Vagina (tissue), 2 donors: ENCODE results near the gene RAPGEF6.

Experiments
- CTCF ChIP-seq, 3 experiments: fragments of 450-650 bp in 2 of 3; fragments of 200-600 bp in 1 of 3; sonication (generic) in 1 of 3; IDR thresholded peaks; one replicate each; pipeline ENCODE4 v1.5.1; 2017 to 2019; ENCODE audit warnings: antibody characterized with exemption in 3 of 3, mild to moderate bottlenecking in 2 of 3, moderate library complexity in 2 of 3
- POLR2A ChIP-seq, 2 donors: fragments of 450-650 bp; IDR thresholded peaks; one replicate each; pipeline ENCODE4 v1.6.1; 2017; ENCODE audit warnings: antibody characterized with exemption in 2 of 2, mild to moderate bottlenecking in 2 of 2, moderate library complexity in 2 of 2
- POLR2AphosphoS5 ChIP-seq, 2 donors: sonication (generic); formaldehyde crosslinking; IDR thresholded peaks; one replicate each; pipeline ENCODE4 v1.9.0; 2017; ENCODE audit warnings: antibody characterized with exemption in 2 of 2, mild to moderate bottlenecking in 2 of 2, low read depth in 1 of 2; ENCODE audit not compliant: insufficient read depth in 1 of 2

- no peak for TF ChIP-seq CTCF (IDR thresholded peaks at IDR 0.05)
- TF ChIP-seq POLR2A (IDR thresholded peaks at IDR 0.05) = no peak
- no peak for TF ChIP-seq POLR2AphosphoS5 (IDR thresholded peaks at IDR 0.05; ENCODE audit: insufficient read depth in 1 of 2, low read depth in 1 of 2)
These were observed 98.7 kb downstream of the RAPGEF6 start for GRCh38 chr5:131536211-131536826.
